CD14-positive monocyte (primary cell): Measurements from ENCODE around the gene ANXA10. TPM values are rescaled to one million over a fixed set of nuclear protein-coding genes. Genes with fewer than 3 reads are reported as not detected.

ENCODE experiments used
- DNase-seq, 3 donors: peaks; one replicate each; pipeline ENCODE4 v3.0.0-alpha.2; 2011 to 2022
- H2AFZ ChIP-seq: 2 replicates; pipeline ENCODE4 v1.6.0; 2012; ENCODE audit warnings: mild to moderate bottlenecking, low read depth, low read length, inconsistent platforms; ENCODE audit not compliant: insufficient read depth, poor library complexity, severe bottlenecking
- H3K27ac ChIP-seq, 2 donors: 1 replicate in 1 of 2; 2 replicates in 1 of 2; pipeline ENCODE4 v1.5.1; 2012 to 2013; ENCODE audit warnings: low read length in 2 of 2, control low read depth in 1 of 2, inconsistent platforms in 1 of 2, low read depth in 1 of 2, mild to moderate bottlenecking in 1 of 2
- H3K27me3 ChIP-seq, 2 donors: one replicate each; pipeline versions ENCODE4 v1.6.0 to v1.6.1; 2011 to 2013; ENCODE audit warnings: low read length in 2 of 2; ENCODE audit not compliant: control insufficient read depth in 2 of 2, insufficient read depth in 2 of 2
- H3K36me3 ChIP-seq, 2 donors: replicated peaks in 1 of 2; 1 replicate in 1 of 2; 2 replicates in 1 of 2; pipeline versions ENCODE4 v1.5.1 to v1.6.1; 2012 to 2013; ENCODE audit warnings: low read length in 2 of 2, control low read depth in 1 of 2, inconsistent platforms in 1 of 2, mild to moderate bottlenecking in 1 of 2; ENCODE audit not compliant: insufficient read depth in 2 of 2, control insufficient read depth in 1 of 2
- H3K4me1 ChIP-seq, 2 donors: 1 replicate in 1 of 2; 2 replicates in 1 of 2; pipeline versions ENCODE4 v1.5.1 to v1.6.1; 2012 to 2013; ENCODE audit warnings: low read length in 2 of 2, control low read depth in 1 of 2, inconsistent platforms in 1 of 2, mild to moderate bottlenecking in 1 of 2, moderate library complexity in 1 of 2; ENCODE audit not compliant: insufficient read depth in 2 of 2, control insufficient read depth in 1 of 2
- H3K4me2 ChIP-seq: replicated peaks from 2 replicates; pipeline ENCODE3; 2012; ENCODE audit warnings: low read length, moderate library complexity, mild to moderate bottlenecking; ENCODE audit not compliant: poor library complexity, severe bottlenecking; ENCODE audit errors: extremely low read depth
- H3K4me3 ChIP-seq, 3 experiments: fragments of 200-600 bp in 1 of 3; sonication (generic) in 1 of 3; replicated peaks in 1 of 3; 1 replicate in 2 of 3; 2 replicates in 1 of 3; pipeline ENCODE4 v1.5.1; 2011 to 2013; ENCODE audit warnings: low read length in 3 of 3, mild to moderate bottlenecking in 3 of 3, control low read depth in 2 of 3, low read depth in 2 of 3, inconsistent platforms in 1 of 3, moderate library complexity in 1 of 3
- H3K79me2 ChIP-seq: 2 replicates; pipeline ENCODE4 v1.6.0; 2012; ENCODE audit warnings: mild to moderate bottlenecking, control low read depth, inconsistent platforms, low read length, moderate library complexity; ENCODE audit not compliant: insufficient read depth
- H3K9ac ChIP-seq: 2 replicates; pipeline ENCODE4 v1.6.0; 2017; ENCODE audit warnings: low read length, mild to moderate bottlenecking; ENCODE audit not compliant: insufficient read depth, poor library complexity, severe bottlenecking
- H3K9me3 ChIP-seq, 2 donors: replicated peaks in 1 of 2; 1 replicate in 1 of 2; 2 replicates in 1 of 2; pipeline versions ENCODE4 v1.5.1 to v1.6.1; 2012 to 2013; ENCODE audit warnings: low read length in 2 of 2, control low read depth in 1 of 2; ENCODE audit not compliant: control insufficient read depth in 1 of 2, insufficient read depth in 1 of 2
- H4K20me1 ChIP-seq: 2 replicates; pipeline ENCODE4 v1.6.0; 2012; ENCODE audit warnings: mild to moderate bottlenecking, low read length, control low read depth, moderate library complexity; ENCODE audit not compliant: insufficient read depth
- H3K27ac Mint-ChIP-seq, 7 donors: one replicate each; pipeline ENCODE4 v1.8.0; 2020; ENCODE audit warnings: mild to moderate bottlenecking in 7 of 7, mixed read lengths in 7 of 7, moderate library complexity in 6 of 7, inconsistent platforms in 2 of 7
- H3K27me3 Mint-ChIP-seq, 3 donors: one replicate each; pipeline ENCODE4 v1.8.0; 2021 to 2022; ENCODE audit warnings: low read depth in 3 of 3, mild to moderate bottlenecking in 3 of 3, mixed read lengths in 3 of 3, moderate library complexity in 3 of 3, inconsistent platforms in 1 of 3
- H3K36me3 Mint-ChIP-seq, 2 donors: one replicate each; pipeline ENCODE4 v1.8.0; 2020; ENCODE audit warnings: mixed read lengths in 2 of 2, inconsistent platforms in 1 of 2, mild to moderate bottlenecking in 1 of 2
- H3K4me1 Mint-ChIP-seq: one replicate; pipeline ENCODE4 v1.8.0; 2020; ENCODE audit warnings: mild to moderate bottlenecking, mixed read lengths
- H3K4me3 Mint-ChIP-seq, 2 donors: one replicate each; pipeline ENCODE4 v1.8.0; 2020; ENCODE audit warnings: mild to moderate bottlenecking in 2 of 2, mixed read lengths in 2 of 2, moderate library complexity in 1 of 2
- H3K9me3 Mint-ChIP-seq, 7 donors: one replicate each; pipeline ENCODE4 v1.8.0; 2020 to 2022; ENCODE audit warnings: mixed read lengths in 7 of 7, mild to moderate bottlenecking in 6 of 7, moderate library complexity in 6 of 7, inconsistent platforms in 2 of 7
- CTCF ChIP-seq: fragments of 200-600 bp; IDR thresholded peaks from one replicate; pipeline ENCODE4 v1.8.0; 2022; ENCODE audit warnings: antibody characterized with exemption, mild to moderate bottlenecking
- WGBS: methylation state at CpG from one replicate; pipeline ENCODE4 v1.1.5; 2013; ENCODE audit warnings: missing lambda C conversion rate; ENCODE audit not compliant: insufficient coverage; 5-methylcytosine and 5-hydroxymethylcytosine counted together
- intact Hi-C, 2 donors: fragments of 100-400 bp; cut with micrococcal nuclease; formaldehyde crosslinking; loops; one replicate each; pipeline versions ENCODE4 v1.15.0 to v1.15.1; 2023
- polyA plus RNA-seq, 3 donors: library from polyadenylated mRNA; depleted of rRNA in 1 of 3; unstranded in 2 of 3; stranded (reverse) in 1 of 3; fragments of 300-500 nt in 2 of 3; fragments of >200 nt in 1 of 3; fragmentation: Illumina TruSeq in 2 of 3; gene quantifications; 1 replicate in 2 of 3; 2 replicates in 1 of 3; pipeline ENCODE4 v1.2.3, GENCODE V29; 2012 to 2021

Gene ANXA10
- polyA plus RNA-seq, 3 donors = not detected

GRCh38 chr4:168150420-168151050, 58.2 kb downstream of the ANXA10 start:
- Mint-ChIP-seq H3K9me3 (peaks cover 0 to 2% (median 0%) of the 10 kb centered on the region in 7 donors), H3K4me1 (peaks cover 5% of the 10 kb centered on the region), H3K4me3 (no peak overlapping the region), H3K36me3 (no peaks in the 10 kb centered on the region), H3K27me3 (no peaks in the 10 kb centered on the region), H3K27ac (peak overlapping the region in 1 of 7 donors; percentile 9)
- no peak for TF ChIP-seq CTCF
- Histone ChIP-seq H3K9me3 (no peaks in the 10 kb centered on the region), H4K20me1 (no peaks in the 10 kb centered on the region), H3K27me3 (no peaks in the 10 kb centered on the region), H3K4me1 (no peaks in the 10 kb centered on the region), H3K4me3 (no peak overlapping the region), H3K27ac (no peak overlapping the region), H3K9ac (no peak overlapping the region), H3K36me3 (no peaks in the 10 kb centered on the region), H3K79me2 (no peaks in the 10 kb centered on the region), H2AFZ (no peak overlapping the region), H3K4me2 (no peak overlapping the region)
- 100% methylated on average over 1 of the region's 6 CpGs for WGBS
- no peak for DNase-seq
- intact Hi-C loops = loop anchor here in 1 of 2 donors (5.0 kb wide), 1 partner anchor 1128 kb away; no protein-coding TSS in a partner anchor

DNA sequence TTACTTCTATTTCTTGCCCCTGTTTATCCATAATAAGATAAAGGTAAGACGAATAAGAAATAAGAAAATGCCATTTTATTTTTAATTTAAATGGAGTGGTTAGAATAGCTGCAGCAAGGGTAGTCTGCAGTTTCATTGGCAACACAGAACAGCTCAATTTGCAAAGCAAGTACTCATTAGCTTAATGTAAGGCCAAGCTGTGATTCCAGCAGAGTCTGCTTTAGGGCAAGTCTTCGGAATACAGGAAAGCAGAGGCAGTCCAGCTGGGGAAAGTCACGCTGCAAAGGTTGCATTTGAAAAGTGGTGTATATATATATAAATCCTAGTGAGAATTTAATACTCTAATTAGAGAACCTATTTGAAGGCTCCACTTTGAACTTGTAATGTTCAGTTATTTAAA, 59.0 kb downstream of the ANXA10 start:
- H3K27me3 ChIP-seq = no peaks in the 10 kb centered on the region
- no peak overlapping the region for H3K4me3 Mint-ChIP-seq
- no CpG with 5 or more reads among the region's 3 CpGs for WGBS
- TF ChIP-seq CTCF = no peak
- no peak overlapping the region for H2AFZ ChIP-seq
- no peaks in the 10 kb centered on the region for H3K36me3 ChIP-seq
- DNase-seq = no peak
- intact Hi-C loops = loop anchor here in 1 of 2 donors (5.0 kb wide), 1 partner anchor 1129 kb away; no protein-coding TSS in a partner anchor
- H4K20me1 ChIP-seq = no peaks in the 10 kb centered on the region
- H3K9me3 ChIP-seq = no peaks in the 10 kb centered on the region
- H3K4me3 ChIP-seq = no peak overlapping the region
- H3K9ac ChIP-seq = no peak overlapping the region
- H3K79me2 ChIP-seq = no peaks in the 10 kb centered on the region
- no peak overlapping the region for H3K27ac Mint-ChIP-seq
- H3K4me1 ChIP-seq = no peaks in the 10 kb centered on the region
- H3K4me2 ChIP-seq = no peak overlapping the region
- H3K4me1 Mint-ChIP-seq = peaks cover 5% of the 10 kb centered on the region
- H3K27me3 Mint-ChIP-seq = no peaks in the 10 kb centered on the region
- no peaks in the 10 kb centered on the region for H3K36me3 Mint-ChIP-seq
- H3K9me3 Mint-ChIP-seq = no peaks in the 10 kb centered on the region
- no peak overlapping the region for H3K27ac ChIP-seq
